ENCODE data around the gene ZNF605. TPM values are rescaled to one million over a fixed set of nuclear protein-coding genes. Genes with fewer than 3 reads are reported as not detected.
A peak's percentile ranks its signal among the peaks of the same experiment; 100 is the strongest.

Gene ZNF605
- total and polyA plus RNA-seq, 9 of the 15 experiments (the other 6 are each of a cell fraction or from before 2014, with no cell fraction given), result 0.45 to 1.1 (median 0.68) TPM

- TF ChIP-seq, protein P1, sequence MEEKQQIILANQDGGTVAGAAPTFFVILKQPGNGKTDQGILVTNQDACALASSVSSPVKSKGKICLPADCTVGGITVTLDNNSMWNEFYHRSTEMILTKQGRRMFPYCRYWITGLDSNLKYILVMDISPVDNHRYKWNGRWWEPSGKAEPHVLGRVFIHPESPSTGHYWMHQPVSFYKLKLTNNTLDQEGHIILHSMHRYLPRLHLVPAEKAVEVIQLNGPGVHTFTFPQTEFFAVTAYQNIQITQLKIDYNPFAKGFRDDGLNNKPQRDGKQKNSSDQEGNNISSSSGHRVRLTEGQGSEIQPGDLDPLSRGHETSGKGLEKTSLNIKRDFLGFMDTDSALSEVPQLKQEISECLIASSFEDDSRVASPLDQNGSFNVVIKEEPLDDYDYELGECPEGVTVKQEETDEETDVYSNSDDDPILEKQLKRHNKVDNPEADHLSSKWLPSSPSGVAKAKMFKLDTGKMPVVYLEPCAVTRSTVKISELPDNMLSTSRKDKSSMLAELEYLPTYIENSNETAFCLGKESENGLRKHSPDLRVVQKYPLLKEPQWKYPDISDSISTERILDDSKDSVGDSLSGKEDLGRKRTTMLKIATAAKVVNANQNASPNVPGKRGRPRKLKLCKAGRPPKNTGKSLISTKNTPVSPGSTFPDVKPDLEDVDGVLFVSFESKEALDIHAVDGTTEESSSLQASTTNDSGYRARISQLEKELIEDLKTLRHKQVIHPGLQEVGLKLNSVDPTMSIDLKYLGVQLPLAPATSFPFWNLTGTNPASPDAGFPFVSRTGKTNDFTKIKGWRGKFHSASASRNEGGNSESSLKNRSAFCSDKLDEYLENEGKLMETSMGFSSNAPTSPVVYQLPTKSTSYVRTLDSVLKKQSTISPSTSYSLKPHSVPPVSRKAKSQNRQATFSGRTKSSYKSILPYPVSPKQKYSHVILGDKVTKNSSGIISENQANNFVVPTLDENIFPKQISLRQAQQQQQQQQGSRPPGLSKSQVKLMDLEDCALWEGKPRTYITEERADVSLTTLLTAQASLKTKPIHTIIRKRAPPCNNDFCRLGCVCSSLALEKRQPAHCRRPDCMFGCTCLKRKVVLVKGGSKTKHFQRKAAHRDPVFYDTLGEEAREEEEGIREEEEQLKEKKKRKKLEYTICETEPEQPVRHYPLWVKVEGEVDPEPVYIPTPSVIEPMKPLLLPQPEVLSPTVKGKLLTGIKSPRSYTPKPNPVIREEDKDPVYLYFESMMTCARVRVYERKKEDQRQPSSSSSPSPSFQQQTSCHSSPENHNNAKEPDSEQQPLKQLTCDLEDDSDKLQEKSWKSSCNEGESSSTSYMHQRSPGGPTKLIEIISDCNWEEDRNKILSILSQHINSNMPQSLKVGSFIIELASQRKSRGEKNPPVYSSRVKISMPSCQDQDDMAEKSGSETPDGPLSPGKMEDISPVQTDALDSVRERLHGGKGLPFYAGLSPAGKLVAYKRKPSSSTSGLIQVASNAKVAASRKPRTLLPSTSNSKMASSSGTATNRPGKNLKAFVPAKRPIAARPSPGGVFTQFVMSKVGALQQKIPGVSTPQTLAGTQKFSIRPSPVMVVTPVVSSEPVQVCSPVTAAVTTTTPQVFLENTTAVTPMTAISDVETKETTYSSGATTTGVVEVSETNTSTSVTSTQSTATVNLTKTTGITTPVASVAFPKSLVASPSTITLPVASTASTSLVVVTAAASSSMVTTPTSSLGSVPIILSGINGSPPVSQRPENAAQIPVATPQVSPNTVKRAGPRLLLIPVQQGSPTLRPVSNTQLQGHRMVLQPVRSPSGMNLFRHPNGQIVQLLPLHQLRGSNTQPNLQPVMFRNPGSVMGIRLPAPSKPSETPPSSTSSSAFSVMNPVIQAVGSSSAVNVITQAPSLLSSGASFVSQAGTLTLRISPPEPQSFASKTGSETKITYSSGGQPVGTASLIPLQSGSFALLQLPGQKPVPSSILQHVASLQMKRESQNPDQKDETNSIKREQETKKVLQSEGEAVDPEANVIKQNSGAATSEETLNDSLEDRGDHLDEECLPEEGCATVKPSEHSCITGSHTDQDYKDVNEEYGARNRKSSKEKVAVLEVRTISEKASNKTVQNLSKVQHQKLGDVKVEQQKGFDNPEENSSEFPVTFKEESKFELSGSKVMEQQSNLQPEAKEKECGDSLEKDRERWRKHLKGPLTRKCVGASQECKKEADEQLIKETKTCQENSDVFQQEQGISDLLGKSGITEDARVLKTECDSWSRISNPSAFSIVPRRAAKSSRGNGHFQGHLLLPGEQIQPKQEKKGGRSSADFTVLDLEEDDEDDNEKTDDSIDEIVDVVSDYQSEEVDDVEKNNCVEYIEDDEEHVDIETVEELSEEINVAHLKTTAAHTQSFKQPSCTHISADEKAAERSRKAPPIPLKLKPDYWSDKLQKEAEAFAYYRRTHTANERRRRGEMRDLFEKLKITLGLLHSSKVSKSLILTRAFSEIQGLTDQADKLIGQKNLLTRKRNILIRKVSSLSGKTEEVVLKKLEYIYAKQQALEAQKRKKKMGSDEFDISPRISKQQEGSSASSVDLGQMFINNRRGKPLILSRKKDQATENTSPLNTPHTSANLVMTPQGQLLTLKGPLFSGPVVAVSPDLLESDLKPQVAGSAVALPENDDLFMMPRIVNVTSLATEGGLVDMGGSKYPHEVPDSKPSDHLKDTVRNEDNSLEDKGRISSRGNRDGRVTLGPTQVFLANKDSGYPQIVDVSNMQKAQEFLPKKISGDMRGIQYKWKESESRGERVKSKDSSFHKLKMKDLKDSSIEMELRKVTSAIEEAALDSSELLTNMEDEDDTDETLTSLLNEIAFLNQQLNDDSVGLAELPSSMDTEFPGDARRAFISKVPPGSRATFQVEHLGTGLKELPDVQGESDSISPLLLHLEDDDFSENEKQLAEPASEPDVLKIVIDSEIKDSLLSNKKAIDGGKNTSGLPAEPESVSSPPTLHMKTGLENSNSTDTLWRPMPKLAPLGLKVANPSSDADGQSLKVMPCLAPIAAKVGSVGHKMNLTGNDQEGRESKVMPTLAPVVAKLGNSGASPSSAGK (IDR thresholded peaks at IDR 0.05), result peak; percentile 95
- TF ChIP-seq, protein P2, sequence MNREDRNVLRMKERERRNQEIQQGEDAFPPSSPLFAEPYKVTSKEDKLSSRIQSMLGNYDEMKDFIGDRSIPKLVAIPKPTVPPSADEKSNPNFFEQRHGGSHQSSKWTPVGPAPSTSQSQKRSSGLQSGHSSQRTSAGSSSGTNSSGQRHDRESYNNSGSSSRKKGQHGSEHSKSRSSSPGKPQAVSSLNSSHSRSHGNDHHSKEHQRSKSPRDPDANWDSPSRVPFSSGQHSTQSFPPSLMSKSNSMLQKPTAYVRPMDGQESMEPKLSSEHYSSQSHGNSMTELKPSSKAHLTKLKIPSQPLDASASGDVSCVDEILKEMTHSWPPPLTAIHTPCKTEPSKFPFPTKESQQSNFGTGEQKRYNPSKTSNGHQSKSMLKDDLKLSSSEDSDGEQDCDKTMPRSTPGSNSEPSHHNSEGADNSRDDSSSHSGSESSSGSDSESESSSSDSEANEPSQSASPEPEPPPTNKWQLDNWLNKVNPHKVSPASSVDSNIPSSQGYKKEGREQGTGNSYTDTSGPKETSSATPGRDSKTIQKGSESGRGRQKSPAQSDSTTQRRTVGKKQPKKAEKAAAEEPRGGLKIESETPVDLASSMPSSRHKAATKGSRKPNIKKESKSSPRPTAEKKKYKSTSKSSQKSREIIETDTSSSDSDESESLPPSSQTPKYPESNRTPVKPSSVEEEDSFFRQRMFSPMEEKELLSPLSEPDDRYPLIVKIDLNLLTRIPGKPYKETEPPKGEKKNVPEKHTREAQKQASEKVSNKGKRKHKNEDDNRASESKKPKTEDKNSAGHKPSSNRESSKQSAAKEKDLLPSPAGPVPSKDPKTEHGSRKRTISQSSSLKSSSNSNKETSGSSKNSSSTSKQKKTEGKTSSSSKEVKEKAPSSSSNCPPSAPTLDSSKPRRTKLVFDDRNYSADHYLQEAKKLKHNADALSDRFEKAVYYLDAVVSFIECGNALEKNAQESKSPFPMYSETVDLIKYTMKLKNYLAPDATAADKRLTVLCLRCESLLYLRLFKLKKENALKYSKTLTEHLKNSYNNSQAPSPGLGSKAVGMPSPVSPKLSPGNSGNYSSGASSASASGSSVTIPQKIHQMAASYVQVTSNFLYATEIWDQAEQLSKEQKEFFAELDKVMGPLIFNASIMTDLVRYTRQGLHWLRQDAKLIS (CRISPR knock-in tag; IDR thresholded peaks at IDR 0.05), result 0 out of 2 replicates have a peak, but pooled peaks have one; percentile 77
- TF ChIP-seq MAX (CRISPR knock-in tag; IDR thresholded peaks at IDR 0.05) (peak; percentile 80), ETV5 (CRISPR knock-in tag; IDR thresholded peaks at IDR 0.05; ENCODE audit: low read depth) (peak; percentile 78), THRA (IDR thresholded peaks at IDR 0.05) (no peak), KDM1A (IDR thresholded peaks at IDR 0.05) (no peak), HDAC3 (IDR thresholded peaks at IDR 0.05; ENCODE audit: borderline replicate concordance, partially characterized antibody) (no peak), TEAD1 (CRISPR knock-in tag; IDR thresholded peaks at IDR 0.05) (peak in 1 of 2 experiments; percentile 59; a peak in 2 of 4 replicates)
Measured at GRCh38 chr12:132887513-132888351, 68.4 kb downstream of the ZNF605 start, which contains the start of gene CHFR (continued).
